ENCODE data around the gene UBTD2. TPM values are rescaled to one million over a fixed set of nuclear protein-coding genes. Genes with fewer than 3 reads are reported as not detected.

The UBTD2 gene
- total and polyA plus RNA-seq, 2 experiments from 2014 or later, result 17.9 to 46.3 TPM

DNA sequence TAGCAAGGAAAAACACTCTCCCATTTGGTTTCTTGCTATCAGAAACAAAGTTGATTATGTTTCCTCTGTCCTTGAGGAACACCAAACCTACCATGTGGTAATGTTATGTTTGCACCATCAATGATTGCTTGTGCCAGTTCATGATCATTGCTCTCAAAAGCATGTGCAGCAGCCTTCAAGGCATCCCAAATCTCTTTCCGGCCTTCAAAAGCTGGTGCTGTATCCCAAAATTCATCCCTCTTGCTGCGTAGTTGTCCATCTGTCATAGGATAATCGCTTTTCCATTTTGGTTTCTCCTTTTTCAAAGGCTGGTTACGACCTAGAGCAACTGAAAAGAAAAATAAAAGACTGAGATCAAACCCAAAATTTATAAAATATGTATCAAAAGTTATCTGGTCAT is 49.5 kb downstream of the UBTD2 start:
- H3K4me1 Mint-ChIP-seq, result peaks cover 30% of the 10 kb centered on the region
- no peaks in the 10 kb centered on the region for H3K9me3 Mint-ChIP-seq
- DNase-seq (ENCODE audit: low spot score) (no peak), ATAC-seq (no peak)
- H3K4me3 ChIP-seq, result no peak overlapping the region
- peaks cover 4% of the 10 kb centered on the region; the same call in 1 of the 2 replicates for H3F3A ChIP-seq (replicated peaks; ENCODE audit: low read depth)
- TF ChIP-seq POLR2AphosphoS5 (IDR thresholded peaks at IDR 0.05; ENCODE audit: low read depth) (no peak), EZH2phosphoT487 (IDR thresholded peaks at IDR 0.05; ENCODE audit: unreplicated experiment) (no peak), CTCF (conservative IDR thresholded peaks at IDR 0.05; ENCODE audit: low read depth in 2 of 2) (no peak), ZNF331 (CRISPR knock-in tag; IDR thresholded peaks at IDR 0.05; ENCODE audit: low read depth) (no peak), REST (IDR thresholded peaks at IDR 0.05; ENCODE audit: unreplicated experiment) (no peak), EZH2 (IDR thresholded peaks at IDR 0.05; ENCODE audit: low read depth, unreplicated experiment) (no peak), JUNB (IDR thresholded peaks at IDR 0.05; ENCODE audit: unreplicated experiment) (no peak), NANOG (IDR thresholded peaks at IDR 0.05; ENCODE audit: borderline replicate concordance) (no peak)
- TF ChIP-seq, protein P1, sequence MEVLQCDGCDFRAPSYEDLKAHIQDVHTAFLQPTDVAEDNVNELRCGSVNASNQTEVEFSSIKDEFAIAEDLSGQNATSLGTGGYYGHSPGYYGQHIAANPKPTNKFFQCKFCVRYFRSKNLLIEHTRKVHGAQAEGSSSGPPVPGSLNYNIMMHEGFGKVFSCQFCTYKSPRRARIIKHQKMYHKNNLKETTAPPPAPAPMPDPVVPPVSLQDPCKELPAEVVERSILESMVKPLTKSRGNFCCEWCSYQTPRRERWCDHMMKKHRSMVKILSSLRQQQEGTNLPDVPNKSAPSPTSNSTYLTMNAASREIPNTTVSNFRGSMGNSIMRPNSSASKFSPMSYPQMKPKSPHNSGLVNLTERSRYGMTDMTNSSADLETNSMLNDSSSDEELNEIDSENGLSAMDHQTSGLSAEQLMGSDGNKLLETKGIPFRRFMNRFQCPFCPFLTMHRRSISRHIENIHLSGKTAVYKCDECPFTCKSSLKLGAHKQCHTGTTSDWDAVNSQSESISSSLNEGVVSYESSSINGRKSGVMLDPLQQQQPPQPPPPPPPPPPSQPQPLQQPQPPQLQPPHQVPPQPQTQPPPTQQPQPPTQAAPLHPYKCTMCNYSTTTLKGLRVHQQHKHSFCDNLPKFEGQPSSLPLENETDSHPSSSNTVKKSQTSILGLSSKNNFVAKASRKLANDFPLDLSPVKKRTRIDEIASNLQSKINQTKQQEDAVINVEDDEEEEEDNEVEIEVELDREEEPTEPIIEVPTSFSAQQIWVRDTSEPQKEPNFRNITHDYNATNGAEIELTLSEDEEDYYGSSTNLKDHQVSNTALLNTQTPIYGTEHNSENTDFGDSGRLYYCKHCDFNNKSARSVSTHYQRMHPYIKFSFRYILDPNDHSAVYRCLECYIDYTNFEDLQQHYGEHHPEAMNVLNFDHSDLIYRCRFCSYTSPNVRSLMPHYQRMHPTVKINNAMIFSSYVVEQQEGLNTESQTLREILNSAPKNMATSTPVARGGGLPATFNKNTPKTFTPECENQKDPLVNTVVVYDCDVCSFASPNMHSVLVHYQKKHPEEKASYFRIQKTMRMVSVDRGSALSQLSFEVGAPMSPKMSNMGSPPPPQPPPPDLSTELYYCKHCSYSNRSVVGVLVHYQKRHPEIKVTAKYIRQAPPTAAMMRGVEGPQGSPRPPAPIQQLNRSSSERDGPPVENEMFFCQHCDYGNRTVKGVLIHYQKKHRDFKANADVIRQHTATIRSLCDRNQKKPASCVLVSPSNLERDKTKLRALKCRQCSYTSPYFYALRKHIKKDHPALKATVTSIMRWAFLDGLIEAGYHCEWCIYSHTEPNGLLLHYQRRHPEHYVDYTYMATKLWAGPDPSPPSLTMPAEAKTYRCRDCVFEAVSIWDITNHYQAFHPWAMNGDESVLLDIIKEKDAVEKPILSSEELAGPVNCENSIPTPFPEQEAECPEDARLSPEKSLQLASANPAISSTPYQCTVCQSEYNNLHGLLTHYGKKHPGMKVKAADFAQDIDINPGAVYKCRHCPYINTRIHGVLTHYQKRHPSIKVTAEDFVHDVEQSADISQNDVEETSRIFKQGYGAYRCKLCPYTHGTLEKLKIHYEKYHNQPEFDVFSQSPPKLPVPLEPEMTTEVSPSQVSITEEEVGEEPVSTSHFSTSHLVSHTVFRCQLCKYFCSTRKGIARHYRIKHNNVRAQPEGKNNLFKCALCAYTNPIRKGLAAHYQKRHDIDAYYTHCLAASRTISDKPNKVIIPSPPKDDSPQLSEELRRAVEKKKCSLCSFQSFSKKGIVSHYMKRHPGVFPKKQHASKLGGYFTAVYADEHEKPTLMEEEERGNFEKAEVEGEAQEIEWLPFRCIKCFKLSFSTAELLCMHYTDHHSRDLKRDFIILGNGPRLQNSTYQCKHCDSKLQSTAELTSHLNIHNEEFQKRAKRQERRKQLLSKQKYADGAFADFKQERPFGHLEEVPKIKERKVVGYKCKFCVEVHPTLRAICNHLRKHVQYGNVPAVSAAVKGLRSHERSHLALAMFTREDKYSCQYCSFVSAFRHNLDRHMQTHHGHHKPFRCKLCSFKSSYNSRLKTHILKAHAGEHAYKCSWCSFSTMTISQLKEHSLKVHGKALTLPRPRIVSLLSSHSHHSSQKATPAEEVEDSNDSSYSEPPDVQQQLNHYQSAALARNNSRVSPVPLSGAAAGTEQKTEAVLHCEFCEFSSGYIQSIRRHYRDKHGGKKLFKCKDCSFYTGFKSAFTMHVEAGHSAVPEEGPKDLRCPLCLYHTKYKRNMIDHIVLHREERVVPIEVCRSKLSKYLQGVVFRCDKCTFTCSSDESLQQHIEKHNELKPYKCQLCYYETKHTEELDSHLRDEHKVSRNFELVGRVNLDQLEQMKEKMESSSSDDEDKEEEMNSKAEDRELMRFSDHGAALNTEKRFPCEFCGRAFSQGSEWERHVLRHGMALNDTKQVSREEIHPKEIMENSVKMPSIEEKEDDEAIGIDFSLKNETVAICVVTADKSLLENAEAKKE (CRISPR knock-in tag; IDR thresholded peaks at IDR 0.05), result no peak
- H3K27ac Mint-ChIP-seq, result no peak overlapping the region
- H3K27me3 ChIP-seq (ENCODE audit: insufficient read depth), result no peaks in the 10 kb centered on the region
- peaks cover 1% of the 10 kb centered on the region for H3K27me3 Mint-ChIP-seq (ENCODE audit: insufficient read depth, low read depth, poor library complexity)
- no peak overlapping the region for H3K4me2 ChIP-seq
- no peak overlapping the region for H3K27ac ChIP-seq (ENCODE audit: low read depth)
- peaks cover 7% of the 10 kb centered on the region; the same call in 1 of the 2 replicates for H3K36me3 ChIP-seq (ENCODE audit: insufficient read depth)
- peaks cover 15% of the 10 kb centered on the region for H3K4me1 ChIP-seq (ENCODE audit: insufficient read depth)
- H3K4me3 Mint-ChIP-seq, result no peak overlapping the region
- H3K9me2 ChIP-seq (ENCODE audit: insufficient read depth), result no peaks in the 10 kb centered on the region
- peaks cover 35% of the 10 kb centered on the region for H4K20me1 ChIP-seq (replicated peaks; ENCODE audit: insufficient read depth)
- H2AFZ ChIP-seq, result no peak overlapping the region
- peaks cover 34% of the 10 kb centered on the region for H3K36me3 Mint-ChIP-seq (ENCODE audit: low read depth)
- H3K79me2 ChIP-seq (replicated peaks; ENCODE audit: insufficient read depth), result peaks cover 58% of the 10 kb centered on the region

Data from GM23338 (cell line).